Measurements from ENCODE around the gene CNPY3.

The CNPY3 gene

GRCh38 chr6:42914546-42914945 is 14.7 kb upstream of the CNPY3 start:
- no peak for TF ChIP-seq Cebpa-rat (IDR thresholded peaks at IDR 0.05)
- H3K4me1 ChIP-seq: peaks cover 26% of the 10 kb centered on the region
- no peaks in the 10 kb centered on the region for H3K36me3 ChIP-seq
- H3K27me3 ChIP-seq: no peaks in the 10 kb centered on the region
- H4K20me1 ChIP-seq: no peaks in the 10 kb centered on the region
- peak overlapping the region; percentile 81 for H3K4me2 ChIP-seq
- H3K9ac ChIP-seq: no peak overlapping the region
- no peaks in the 10 kb centered on the region for H3K9me3 ChIP-seq
- H3K4me3 ChIP-seq: no peak overlapping the region
- peak overlapping the region; percentile 33; the same call in 1 of the 2 replicates for H3K27ac ChIP-seq

GRCh38 chr6:42915732-42916131 is 13.5 kb upstream of the CNPY3 start, which contains the start of gene PTCRA:
PTCRA (plus strand) TSS chr6:42916053; CDS start chr6:42916070, 17 bp downstream.
- H3K36me3 ChIP-seq: no peaks in the 10 kb centered on the region
- H3K4me3 ChIP-seq: no peak within 1 kb of the TSS
- peak within 1 kb of the TSS; percentile 62 for H3K9ac ChIP-seq
- H3K4me2 ChIP-seq: peak within 1 kb of the TSS; percentile 81
- H3K9me3 ChIP-seq: no peaks in the 10 kb centered on the region
- no peaks in the 10 kb centered on the region for H3K27me3 ChIP-seq
- H3K27ac ChIP-seq: peak within 1 kb of the TSS; percentile 81
- H3K4me1 ChIP-seq: peaks cover 26% of the 10 kb centered on the region
- H4K20me1 ChIP-seq: no peaks in the 10 kb centered on the region
- no peak for TF ChIP-seq Cebpa-rat (IDR thresholded peaks at IDR 0.05)

GRCh38 chr6:42916288-42916687 is 13.0 kb upstream of the CNPY3 start:
- H3K36me3 ChIP-seq: no peaks in the 10 kb centered on the region
- H3K9me3 ChIP-seq: no peaks in the 10 kb centered on the region
- peaks cover 26% of the 10 kb centered on the region for H3K4me1 ChIP-seq
- H4K20me1 ChIP-seq: no peaks in the 10 kb centered on the region
- peak overlapping the region; percentile 81 for H3K4me2 ChIP-seq
- TF ChIP-seq Cebpa-rat (IDR thresholded peaks at IDR 0.05): no peak
- H3K27me3 ChIP-seq: no peaks in the 10 kb centered on the region
- H3K4me3 ChIP-seq: no peak overlapping the region
- peak overlapping the region; percentile 62 for H3K9ac ChIP-seq
- peak overlapping the region; percentile 81 for H3K27ac ChIP-seq

- Histone ChIP-seq H3K4me3 (no peak overlapping the region), H3K27ac (no peak overlapping the region), H3K27me3 (no peaks in the 10 kb centered on the region), H3K9me3 (no peaks in the 10 kb centered on the region), H3K36me3 (no peaks in the 10 kb centered on the region), H4K20me1 (no peaks in the 10 kb centered on the region), H3K4me1 (peaks cover 43% of the 10 kb centered on the region), H3K9ac (no peak overlapping the region), H3K4me2 (no peak overlapping the region)
- TF ChIP-seq Cebpa-rat (IDR thresholded peaks at IDR 0.05): no peak
Measured at GRCh38 chr6:42921801-42922200, 7.5 kb upstream of the CNPY3 start.

GRCh38 chr6:42923666-42924065 is 5.6 kb upstream of the CNPY3 start:
- Histone ChIP-seq H3K27me3 (no peaks in the 10 kb centered on the region), H3K4me3 (no peak overlapping the region), H3K4me2 (peak overlapping the region; percentile 69), H3K4me1 (peaks cover 59% of the 10 kb centered on the region), H3K27ac (peak overlapping the region; percentile 55), H3K9ac (peak overlapping the region; percentile 24; the same call in 1 of the 2 replicates), H3K36me3 (no peaks in the 10 kb centered on the region), H3K9me3 (no peaks in the 10 kb centered on the region), H4K20me1 (no peaks in the 10 kb centered on the region)
- no peak for TF ChIP-seq Cebpa-rat (IDR thresholded peaks at IDR 0.05)

GRCh38 chr6:42925248-42925857 is 3.9 kb upstream of the CNPY3 start:
- no peak for TF ChIP-seq Cebpa-rat (IDR thresholded peaks at IDR 0.05)
- Histone ChIP-seq H3K9ac (0 out of 2 replicates have a peak overlapping the region, but pooled peaks have one; percentile 27), H3K27ac (peak overlapping the region; percentile 64; the same call in 1 of the 2 replicates), H3K4me3 (no peak overlapping the region), H4K20me1 (no peaks in the 10 kb centered on the region), H3K9me3 (no peaks in the 10 kb centered on the region), H3K4me2 (peak overlapping the region; percentile 84), H3K36me3 (no peaks in the 10 kb centered on the region), H3K27me3 (no peaks in the 10 kb centered on the region), H3K4me1 (peaks cover 59% of the 10 kb centered on the region)

- Histone ChIP-seq H4K20me1 (peaks cover 41% of the 10 kb centered on the region), H3K4me3 (peak overlapping the region; percentile 81), H3K9ac (peak overlapping the region; percentile 88), H3K4me1 (peaks cover 77% of the 10 kb centered on the region), H3K9me3 (no peaks in the 10 kb centered on the region), H3K27me3 (no peaks in the 10 kb centered on the region), H3K36me3 (peaks cover 32% of the 10 kb centered on the region), H3K27ac (peak overlapping the region; percentile 98), H3K4me2 (peak overlapping the region; percentile 84)
- no peak for TF ChIP-seq Cebpa-rat (IDR thresholded peaks at IDR 0.05)
Measured at GRCh38 chr6:42929821-42930360, 611 bp downstream of the CNPY3 start.

GRCh38 chr6:42932412-42932811 is 3.1 kb downstream of the CNPY3 start:
- Histone ChIP-seq H3K36me3 (peaks cover 57% of the 10 kb centered on the region), H3K4me1 (peaks cover 77% of the 10 kb centered on the region), H4K20me1 (peaks cover 66% of the 10 kb centered on the region), H3K9ac (peak overlapping the region; percentile 88), H3K4me3 (peak overlapping the region; percentile 81), H3K27ac (peak overlapping the region; percentile 98), H3K4me2 (peak overlapping the region; percentile 84), H3K27me3 (no peaks in the 10 kb centered on the region), H3K9me3 (no peaks in the 10 kb centered on the region)
- TF ChIP-seq Cebpa-rat (IDR thresholded peaks at IDR 0.05): no peak

GRCh38 chr6:42933205-42933604 is 3.9 kb downstream of the CNPY3 start:
- Histone ChIP-seq H3K4me1 (peaks cover 79% of the 10 kb centered on the region), H3K9me3 (no peaks in the 10 kb centered on the region), H3K9ac (peak overlapping the region; percentile 88; the same call in 1 of the 2 replicates), H3K36me3 (peaks cover 65% of the 10 kb centered on the region), H3K27ac (peak overlapping the region; percentile 98; the same call in 1 of the 2 replicates), H3K27me3 (no peaks in the 10 kb centered on the region), H3K4me3 (peak overlapping the region; percentile 81), H4K20me1 (peaks cover 74% of the 10 kb centered on the region), H3K4me2 (peak overlapping the region; percentile 84)
- no peak for TF ChIP-seq Cebpa-rat (IDR thresholded peaks at IDR 0.05)

GRCh38 chr6:42935322-42935721 is 6.0 kb downstream of the CNPY3 start:
- peaks cover 95% of the 10 kb centered on the region for H4K20me1 ChIP-seq
- H3K9ac ChIP-seq: no peak overlapping the region
- peaks cover 86% of the 10 kb centered on the region for H3K36me3 ChIP-seq
- H3K27me3 ChIP-seq: no peaks in the 10 kb centered on the region
- peak overlapping the region; percentile 43 for H3K4me2 ChIP-seq
- no peak for TF ChIP-seq Cebpa-rat (IDR thresholded peaks at IDR 0.05)
- peaks cover 89% of the 10 kb centered on the region for H3K4me1 ChIP-seq
- H3K9me3 ChIP-seq: no peaks in the 10 kb centered on the region
- H3K4me3 ChIP-seq: no peak overlapping the region
- H3K27ac ChIP-seq: peak overlapping the region; percentile 19; the same call in 1 of the 2 replicates

Data from BLaER1 (cell line).